ENCODE measurements around the gene TMA7B. TPM values are rescaled to one million over a fixed set of nuclear protein-coding genes. Genes with fewer than 3 reads are reported as not detected.

Gene TMA7B
- total and polyA plus RNA-seq, 2 of the 4 experiments (the other 2 are of a cell fraction) = not detected

GRCh38 chr22:40007853-40008710 is 47.9 kb downstream of the TMA7B start:
- H3K9me1 ChIP-seq (ENCODE audit: insufficient read depth, low read length) = no peaks in the 10 kb centered on the region
- H2BK120ac ChIP-seq (ENCODE audit: low read depth, low read length) = no peak overlapping the region
- H3K27me3 ChIP-seq (ENCODE audit: control insufficient read depth, insufficient read depth, low read length) = peaks cover 64% of the 10 kb centered on the region
- H3K23ac ChIP-seq (ENCODE audit: low read depth, low read length) = no peak overlapping the region
- 75% methylated on average over 13 of the region's 27 CpGs; no CpG with 5 or more reads in 1 of the 2 experiments for WGBS, 2 experiments (ENCODE audit: extremely low coverage in 2 of 2, insufficient read length in 1 of 2)
- H3K4me2 ChIP-seq (ENCODE audit: low read depth, low read length) = no peak overlapping the region
- H4K20me1 ChIP-seq (ENCODE audit: insufficient read depth, low read length) = no peaks in the 10 kb centered on the region
- dilution Hi-C loops (cut with HindIII; ENCODE audit: low sequenced_read_pairs, unreplicated experiment) = no loop called here
- H4K5ac ChIP-seq (ENCODE audit: low read depth, low read length) = no peak overlapping the region
- no peak overlapping the region for H2BK15ac ChIP-seq (ENCODE audit: low read depth, low read length)
- H3K56ac ChIP-seq (ENCODE audit: extremely low read depth, insufficient read depth, low read length) = no peak overlapping the region
- no peak overlapping the region for H2BK20ac ChIP-seq (ENCODE audit: low read depth, low read length)
- H3K4me1 ChIP-seq (ENCODE audit: control insufficient read depth, insufficient read depth, low read length) = no peaks in the 10 kb centered on the region
- H4K8ac ChIP-seq (ENCODE audit: low read depth in 2 of 2, low read length in 2 of 2) = no peak overlapping the region
- TF ChIP-seq CEBPB (IDR thresholded peaks at IDR 0.05; ENCODE audit: low read depth, low read length) = peak; percentile 32; the same call in 1 of the 2 replicates
- TF ChIP-seq RFX5 (IDR thresholded peaks at IDR 0.05; ENCODE audit: low read depth, low read length) = no peak
- no peak overlapping the region for H3K18ac ChIP-seq (ENCODE audit: low read depth, low read length)
- no peaks in the 10 kb centered on the region for H3K79me1 ChIP-seq (ENCODE audit: low read depth in 1 of 2, low read length in 2 of 2)
- in situ Hi-C loops (cut with MboI; ENCODE audit: low sequenced_read_pairs) = no loop called here
- no peak overlapping the region for H3K14ac ChIP-seq (replicated peaks; ENCODE audit: low read depth, low read length)
- H3K4me3 ChIP-seq (ENCODE audit: insufficient read depth, low read depth, low read length) = no peak overlapping the region
- ATAC-seq (ENCODE audit: low read depth) = no peak
- DNase-seq = no peak
- no peak overlapping the region for H4K91ac ChIP-seq (ENCODE audit: insufficient read depth, low read depth, low read length)
- H2AK5ac ChIP-seq (ENCODE audit: low read depth, low read length) = no peak overlapping the region
- ChIA-PET CTCF (no interaction called here), POLR2A (ENCODE audit: unreplicated experiment) (no interaction called here)
- H3K36me3 ChIP-seq (ENCODE audit: control insufficient read depth, insufficient read depth, low read length) = no peaks in the 10 kb centered on the region
- no peak overlapping the region for H3K4ac ChIP-seq (ENCODE audit: low read depth, low read length)
- H2AFZ ChIP-seq (replicated peaks; ENCODE audit: low read length, poor library complexity) = no peak overlapping the region
- no TSS peak for BruUV-seq (replicated peaks)
- intact Hi-C loops (cut with micrococcal nuclease) = no loop called here
- no peak overlapping the region for H3K9ac ChIP-seq (ENCODE audit: low read depth, low read length)
- no peak overlapping the region for H3K27ac ChIP-seq (ENCODE audit: insufficient read depth, low read length)
- H3K9me3 ChIP-seq (ENCODE audit: control insufficient read depth, insufficient read depth, low read length) = no peaks in the 10 kb centered on the region
- no peak overlapping the region for H2AK9ac ChIP-seq (replicated peaks; ENCODE audit: low read depth, low read length, poor library complexity)
- no peak overlapping the region for H2BK5ac ChIP-seq (ENCODE audit: low read depth, low read length, poor library complexity, severe bottlenecking)
